Hepatocyte (in vitro differentiated cells): ENCODE data around the gene LRTM1.

ENCODE experiments used
- EZH2phosphoT487 ChIP-seq: fragments of 200-600 bp; sonication (generic); IDR thresholded peaks from one replicate; pipeline ENCODE4 v1.6.1; 2018; ENCODE audit warnings: antibody characterized with exemption, mild to moderate bottlenecking, low read depth, moderate library complexity; ENCODE audit not compliant: unreplicated experiment, severe bottlenecking
- TF ChIP-seq, protein P1 (sequence below): fragments of 200-600 bp; sonication (generic); IDR thresholded peaks from 2 replicates; pipeline ENCODE4 v1.5.1; 2016; ENCODE audit warnings: antibody characterized with exemption, mild to moderate bottlenecking; ENCODE audit not compliant: poor library complexity

DNA sequence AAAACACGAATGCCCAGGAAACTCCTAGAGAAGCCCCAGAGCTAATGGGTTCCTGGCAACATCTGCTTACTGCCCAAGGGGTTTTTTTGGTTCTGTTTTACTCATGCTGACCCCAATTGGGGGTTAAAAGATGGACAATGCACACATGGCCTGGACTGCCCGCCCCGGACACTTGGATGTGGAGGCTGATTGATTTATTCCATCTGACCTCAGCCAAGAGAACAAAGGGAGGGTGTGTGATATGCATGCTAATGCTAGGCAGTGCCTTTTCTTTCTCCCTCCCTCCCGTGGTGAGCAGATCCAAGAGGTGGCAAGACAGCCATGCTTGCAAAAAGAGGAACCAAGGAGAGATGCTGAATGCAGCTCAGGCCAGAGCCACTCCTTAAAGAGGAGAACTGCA, 3.3 kb upstream of the LRTM1 start:
- TF ChIP-seq, protein P1, sequence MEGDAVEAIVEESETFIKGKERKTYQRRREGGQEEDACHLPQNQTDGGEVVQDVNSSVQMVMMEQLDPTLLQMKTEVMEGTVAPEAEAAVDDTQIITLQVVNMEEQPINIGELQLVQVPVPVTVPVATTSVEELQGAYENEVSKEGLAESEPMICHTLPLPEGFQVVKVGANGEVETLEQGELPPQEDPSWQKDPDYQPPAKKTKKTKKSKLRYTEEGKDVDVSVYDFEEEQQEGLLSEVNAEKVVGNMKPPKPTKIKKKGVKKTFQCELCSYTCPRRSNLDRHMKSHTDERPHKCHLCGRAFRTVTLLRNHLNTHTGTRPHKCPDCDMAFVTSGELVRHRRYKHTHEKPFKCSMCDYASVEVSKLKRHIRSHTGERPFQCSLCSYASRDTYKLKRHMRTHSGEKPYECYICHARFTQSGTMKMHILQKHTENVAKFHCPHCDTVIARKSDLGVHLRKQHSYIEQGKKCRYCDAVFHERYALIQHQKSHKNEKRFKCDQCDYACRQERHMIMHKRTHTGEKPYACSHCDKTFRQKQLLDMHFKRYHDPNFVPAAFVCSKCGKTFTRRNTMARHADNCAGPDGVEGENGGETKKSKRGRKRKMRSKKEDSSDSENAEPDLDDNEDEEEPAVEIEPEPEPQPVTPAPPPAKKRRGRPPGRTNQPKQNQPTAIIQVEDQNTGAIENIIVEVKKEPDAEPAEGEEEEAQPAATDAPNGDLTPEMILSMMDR, result no peak
- TF ChIP-seq EZH2phosphoT487, result no peak
